ENCODE measurements around the gene APOB. TPM values are rescaled to one million over a fixed set of nuclear protein-coding genes. Genes with fewer than 3 reads are reported as not detected.

APOB gene
- not detected for polyA plus RNA-seq

DNA sequence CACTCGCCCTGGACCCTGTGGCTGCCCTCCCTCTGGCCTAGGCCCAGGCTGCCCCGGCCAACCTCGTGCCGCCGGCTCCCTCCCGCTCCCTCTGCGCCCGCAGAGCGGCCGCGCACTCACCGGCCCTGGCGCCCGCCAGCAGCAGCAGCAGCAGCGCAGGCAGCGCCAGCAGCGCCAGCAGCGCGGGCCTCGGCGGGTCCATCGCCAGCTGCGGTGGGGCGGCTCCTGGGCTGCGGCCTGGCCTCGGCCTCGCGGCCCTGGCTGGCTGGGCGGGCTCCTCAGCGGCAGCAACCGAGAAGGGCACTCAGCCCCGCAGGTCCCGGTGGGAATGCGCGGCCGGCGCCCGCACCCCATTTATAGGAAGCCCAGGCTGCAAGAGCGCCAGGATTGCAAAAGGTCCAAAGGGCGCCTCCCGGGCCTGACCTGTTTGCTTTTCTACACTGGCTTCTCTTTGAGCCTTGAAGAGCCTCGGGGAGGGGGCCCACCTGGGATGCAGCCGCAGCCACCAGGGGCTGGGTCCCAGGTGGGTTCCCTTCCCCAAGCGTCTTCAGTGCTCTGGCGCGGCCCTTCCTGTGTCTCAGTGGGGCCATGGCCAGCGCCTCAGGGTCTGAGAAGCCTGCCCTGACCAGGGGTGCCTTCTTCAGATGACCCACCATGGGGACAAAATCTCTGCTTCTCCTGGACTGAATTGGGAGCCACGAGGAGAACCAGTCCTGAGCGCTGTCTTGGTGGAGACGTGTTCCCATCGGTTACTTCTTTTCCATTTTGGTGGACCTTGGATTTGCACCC lies at the start of gene APOB:
Gene APOB (minus strand): TSS at position 330 of the 789 bp plus-strand sequence. CDS start 128 bp downstream, at position 202.
- Mint-ChIP-seq H3K27ac (no peak within 1 kb of the TSS), H3K27me3 (ENCODE audit: low read depth in 3 of 3) (peaks cover 4 to 7% (median 6%) of the 10 kb centered on the region in 3 donors), H3K4me1 (peaks cover 3 to 5% of the 10 kb centered on the region in 2 donors), H3K4me3 (peak within 1 kb of the TSS in 3 of 5 donors; percentile 52 to 66 (median 61)), H3K36me3 (no peaks in the 10 kb centered on the region), H3K9me3 (no peaks in the 10 kb centered on the region)
- no peak for DNase-seq

- no peak overlapping the region for H3K27ac Mint-ChIP-seq
- DNase-seq, result no peak
- H3K4me3 Mint-ChIP-seq, result no peak overlapping the region
- H3K9me3 Mint-ChIP-seq, result peaks cover 0 to 2% (median 0%) of the 10 kb centered on the region in 6 donors
- no peaks in the 10 kb centered on the region for H3K36me3 Mint-ChIP-seq
- peaks cover 0 to 2% (median 0%) of the 10 kb centered on the region in 3 donors for H3K27me3 Mint-ChIP-seq (ENCODE audit: low read depth in 3 of 3)
- no peaks in the 10 kb centered on the region for H3K4me1 Mint-ChIP-seq
These were observed 48.5 kb upstream of the APOB start for GRCh38 chr2:21092308-21092869.

DNA sequence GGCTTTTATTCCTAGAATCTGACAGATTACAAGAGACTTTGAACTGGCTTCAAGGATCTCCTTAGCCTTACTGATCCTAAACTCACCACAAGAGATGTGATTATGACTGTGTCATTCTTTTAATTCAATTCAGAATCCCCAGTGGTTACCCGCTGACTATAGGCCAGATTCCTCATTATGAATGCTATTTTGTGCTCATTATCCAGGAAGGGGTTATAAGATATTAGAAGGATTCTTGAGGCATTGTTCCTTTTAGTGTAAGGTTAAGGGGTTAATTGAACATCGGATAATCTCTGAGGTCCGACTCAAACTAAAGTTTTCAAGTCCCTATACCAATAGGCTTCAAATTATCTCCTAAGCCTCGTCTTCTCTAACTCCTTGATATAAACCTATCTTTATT lies 40.5 kb upstream of the APOB start:
- peaks cover 0 to 11% (median 0%) of the 10 kb centered on the region in 6 donors for H3K9me3 Mint-ChIP-seq
- no peaks in the 10 kb centered on the region for H3K27me3 Mint-ChIP-seq (ENCODE audit: low read depth in 3 of 3)
- H3K36me3 Mint-ChIP-seq, result no peaks in the 10 kb centered on the region
- no peak overlapping the region for H3K4me3 Mint-ChIP-seq
- no peak for DNase-seq
- no peak overlapping the region for H3K27ac Mint-ChIP-seq
- H3K4me1 Mint-ChIP-seq, result no peaks in the 10 kb centered on the region

- DNase-seq, result no peak
- H3K4me3 Mint-ChIP-seq, result no peak overlapping the region
- H3K9me3 Mint-ChIP-seq, result peaks cover 0 to 11% (median 3%) of the 10 kb centered on the region in 6 donors
- no peaks in the 10 kb centered on the region for H3K36me3 Mint-ChIP-seq
- H3K27ac Mint-ChIP-seq, result no peak overlapping the region
- no peaks in the 10 kb centered on the region for H3K27me3 Mint-ChIP-seq (ENCODE audit: low read depth in 3 of 3)
- H3K4me1 Mint-ChIP-seq, result no peaks in the 10 kb centered on the region
These were observed 39.6 kb upstream of the APOB start for GRCh38 chr2:21083482-21083881.

GRCh38 chr2:21078296-21078695 lies 34.4 kb upstream of the APOB start:
- H3K27me3 Mint-ChIP-seq (ENCODE audit: low read depth in 3 of 3), result peaks cover 0 to 2% (median 0%) of the 10 kb centered on the region in 3 donors
- H3K4me3 Mint-ChIP-seq, result no peak overlapping the region
- no peaks in the 10 kb centered on the region for H3K4me1 Mint-ChIP-seq
- DNase-seq, result no peak
- H3K9me3 Mint-ChIP-seq, result peaks cover 0 to 9% (median 4%) of the 10 kb centered on the region in 6 donors
- peaks cover 0 to 5% (median 0%) of the 10 kb centered on the region in 3 donors for H3K36me3 Mint-ChIP-seq
- no peak overlapping the region for H3K27ac Mint-ChIP-seq

- Mint-ChIP-seq H3K4me3 (no peak overlapping the region), H3K27ac (no peak overlapping the region), H3K4me1 (no peaks in the 10 kb centered on the region), H3K9me3 (peaks cover 0 to 2% (median 0%) of the 10 kb centered on the region in 6 donors), H3K27me3 (ENCODE audit: low read depth in 3 of 3) (peaks cover 0 to 3% (median 2%) of the 10 kb centered on the region in 3 donors), H3K36me3 (peaks cover 0 to 5% (median 0%) of the 10 kb centered on the region in 3 donors)
- DNase-seq, result no peak
These were observed 28.8 kb upstream of the APOB start for GRCh38 chr2:21072477-21073242.

- no peaks in the 10 kb centered on the region for H3K36me3 Mint-ChIP-seq
- H3K4me3 Mint-ChIP-seq, result no peak overlapping the region
- H3K27ac Mint-ChIP-seq, result no peak overlapping the region
- H3K27me3 Mint-ChIP-seq (ENCODE audit: low read depth in 3 of 3), result peaks cover 0 to 3% (median 0%) of the 10 kb centered on the region in 3 donors
- DNase-seq, result no peak
- no peaks in the 10 kb centered on the region for H3K4me1 Mint-ChIP-seq
- H3K9me3 Mint-ChIP-seq, result no peaks in the 10 kb centered on the region
These were observed 26.7 kb upstream of the APOB start for GRCh38 chr2:21070341-21071257.

GRCh38 chr2:21069746-21070340 lies 26.0 kb upstream of the APOB start:
- peaks cover 0 to 3% (median 0%) of the 10 kb centered on the region in 3 donors for H3K27me3 Mint-ChIP-seq (ENCODE audit: low read depth in 3 of 3)
- no peak overlapping the region for H3K27ac Mint-ChIP-seq
- H3K9me3 Mint-ChIP-seq, result no peaks in the 10 kb centered on the region
- H3K4me1 Mint-ChIP-seq, result no peaks in the 10 kb centered on the region
- no peak for DNase-seq
- no peak overlapping the region for H3K4me3 Mint-ChIP-seq
- H3K36me3 Mint-ChIP-seq, result no peaks in the 10 kb centered on the region

DNA sequence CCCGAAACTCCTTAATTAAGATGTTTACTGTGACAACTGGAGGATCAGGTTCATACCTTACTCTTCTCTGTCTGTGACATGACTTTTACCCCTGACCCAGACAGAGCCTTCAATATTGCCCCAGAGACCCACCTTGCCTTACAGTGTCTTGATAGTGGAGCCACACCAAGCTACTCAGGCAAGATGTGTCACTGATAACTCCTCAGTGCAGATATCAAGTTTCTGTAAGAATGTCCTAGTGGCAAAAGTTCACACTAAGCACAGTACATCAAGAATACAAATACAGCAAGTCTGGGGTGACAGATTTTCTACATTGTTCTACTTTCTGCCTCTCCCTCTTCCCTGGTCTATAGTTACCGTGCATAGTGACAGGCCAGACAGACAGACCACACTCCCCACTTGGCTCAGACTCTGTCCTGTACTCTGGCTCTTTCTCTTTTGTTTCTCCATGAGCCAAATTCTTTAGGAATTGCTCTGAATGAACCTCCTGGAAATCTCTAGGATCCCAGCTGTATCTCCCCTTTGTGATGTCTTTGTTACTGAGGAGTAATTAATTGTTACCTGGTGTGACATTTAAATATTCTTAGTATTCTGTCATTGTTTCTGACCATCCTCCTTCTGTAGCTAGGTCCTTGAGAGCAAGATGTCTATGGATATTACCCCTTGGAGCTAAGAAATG lies 24.1 kb upstream of the APOB start:
- no peaks in the 10 kb centered on the region for H3K9me3 Mint-ChIP-seq
- H3K36me3 Mint-ChIP-seq, result no peaks in the 10 kb centered on the region
- no peaks in the 10 kb centered on the region for H3K4me1 Mint-ChIP-seq
- H3K4me3 Mint-ChIP-seq, result no peak overlapping the region
- H3K27ac Mint-ChIP-seq, result no peak overlapping the region
- no peak for DNase-seq
- peaks cover 0 to 3% (median 0%) of the 10 kb centered on the region in 3 donors for H3K27me3 Mint-ChIP-seq (ENCODE audit: low read depth in 3 of 3)

DNA sequence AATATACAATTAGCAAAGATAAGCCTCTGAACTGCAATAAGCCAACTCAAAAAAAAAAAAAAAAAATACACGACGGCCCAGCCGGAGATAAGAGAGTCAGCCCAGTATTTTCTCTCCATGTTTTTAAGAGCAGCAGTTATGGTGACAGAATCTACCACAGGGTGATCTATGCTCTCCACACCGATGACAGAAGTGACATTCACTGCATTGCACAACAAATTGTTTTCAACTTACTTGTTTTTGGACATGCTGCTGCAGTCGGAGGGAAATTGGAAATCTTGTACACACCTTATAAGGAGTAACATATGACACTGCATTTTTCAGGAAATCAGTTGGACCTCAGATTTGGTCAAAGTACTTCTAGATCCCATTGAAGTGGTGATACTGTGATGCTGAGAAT lies 23.3 kb upstream of the APOB start:
- Mint-ChIP-seq H3K4me3 (no peak overlapping the region), H3K36me3 (no peaks in the 10 kb centered on the region), H3K4me1 (no peaks in the 10 kb centered on the region), H3K27me3 (ENCODE audit: low read depth in 3 of 3) (peaks cover 0 to 3% (median 0%) of the 10 kb centered on the region in 3 donors), H3K9me3 (no peaks in the 10 kb centered on the region), H3K27ac (no peak overlapping the region)
- DNase-seq, result no peak

- no peak for DNase-seq
- Mint-ChIP-seq H3K36me3 (no peaks in the 10 kb centered on the region), H3K4me1 (no peaks in the 10 kb centered on the region), H3K27ac (no peak overlapping the region), H3K27me3 (ENCODE audit: low read depth in 3 of 3) (peaks cover 0 to 3% (median 2%) of the 10 kb centered on the region in 3 donors), H3K4me3 (no peak overlapping the region), H3K9me3 (no peaks in the 10 kb centered on the region)
These were observed 16.2 kb upstream of the APOB start for GRCh38 chr2:21059885-21060610.

DNA sequence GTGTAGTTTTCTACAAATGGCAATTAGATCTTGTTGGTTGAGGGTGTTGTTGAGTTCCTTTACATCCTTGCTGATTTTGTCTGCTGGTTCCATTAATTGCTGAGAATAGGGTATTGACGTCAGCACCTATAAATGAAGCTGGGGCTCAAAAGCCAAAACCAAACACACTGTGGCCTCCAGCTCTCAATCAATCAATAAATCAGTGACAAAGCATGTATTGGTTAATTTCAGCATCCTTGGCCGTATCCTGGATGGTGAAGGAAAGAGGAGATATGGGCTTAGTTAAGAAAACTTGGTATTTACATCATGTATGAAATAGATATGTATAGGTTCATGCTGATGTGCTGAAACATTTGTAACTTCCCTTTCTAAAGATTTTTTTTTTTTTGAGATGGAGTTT lies 13.2 kb upstream of the APOB start:
- Mint-ChIP-seq H3K4me3 (no peak overlapping the region), H3K27ac (no peak overlapping the region), H3K4me1 (no peaks in the 10 kb centered on the region), H3K27me3 (ENCODE audit: low read depth in 3 of 3) (peaks cover 0 to 6% (median 6%) of the 10 kb centered on the region in 3 donors), H3K9me3 (no peaks in the 10 kb centered on the region), H3K36me3 (no peaks in the 10 kb centered on the region)
- DNase-seq, result no peak
